Measurements from ENCODE around the gene PRMT9.
A peak's percentile ranks its signal among the peaks of the same experiment; 100 is the strongest.

PRMT9 gene

GRCh38 chr4:147617841-147618691 is 65.9 kb downstream of the PRMT9 start:
- no peak for DNase-seq

GRCh38 chr4:147617173-147617840 is 66.7 kb downstream of the PRMT9 start, which contains the start of gene TMEM184C:
TMEM184C (plus strand) TSS chr4:147617397; CDS start chr4:147617957, 560 bp downstream.
- DNase-seq: peak; percentile 98

- no peak for DNase-seq
Observed at GRCh38 chr4:147616849-147617172, 67.2 kb downstream of the PRMT9 start.

GRCh38 chr4:147610686-147611085 is 73.3 kb downstream of the PRMT9 start:
- DNase-seq: no peak

- no peak for DNase-seq
Observed at GRCh38 chr4:147607471-147607870, 76.5 kb downstream of the PRMT9 start.

- DNase-seq: no peak
Observed at GRCh38 chr4:147605499-147605898, 78.5 kb downstream of the PRMT9 start.

- no peak for DNase-seq
Observed at GRCh38 chr4:147599769-147600168, 84.2 kb downstream of the PRMT9 start.

- DNase-seq: no peak
Observed at GRCh38 chr4:147599206-147599605, 84.8 kb downstream of the PRMT9 start.

GRCh38 chr4:147597561-147597960 is 86.4 kb downstream of the PRMT9 start:
- DNase-seq: no peak

GRCh38 chr4:147596981-147597380 is 87.0 kb downstream of the PRMT9 start:
- no peak for DNase-seq

GRCh38 chr4:147596377-147596776 is 87.6 kb downstream of the PRMT9 start:
- no peak for DNase-seq

- DNase-seq: no peak
Observed at GRCh38 chr4:147594578-147594977, 89.4 kb downstream of the PRMT9 start.

GRCh38 chr4:147594107-147594506 is 89.9 kb downstream of the PRMT9 start:
- DNase-seq: no peak

- no peak for DNase-seq
Observed at GRCh38 chr4:147591106-147591505, 92.9 kb downstream of the PRMT9 start.

GRCh38 chr4:147590249-147590920 is 93.6 kb downstream of the PRMT9 start:
- DNase-seq: peak; percentile 41

- DNase-seq: no peak
Observed at GRCh38 chr4:147589586-147589985, 94.4 kb downstream of the PRMT9 start.

Measured in CD4-positive, alpha-beta T cell treated with Interleukin-10 for 1 hour (primary cell).